ENCODE data around the gene MYO7B. TPM values are rescaled to one million over a fixed set of nuclear protein-coding genes. Genes with fewer than 3 reads are reported as not detected.

MYO7B gene
- total and polyA plus RNA-seq, 2 donors (not counting 1 experiment from before 2014, with no cell fraction given): 5.0 to 68.2 TPM

GRCh38 chr2:127680706-127681287 lies 145.3 kb downstream of the MYO7B start:
- Histone ChIP-seq H3K79me2 (ENCODE audit: control insufficient read depth, insufficient read depth, low read length) (no peaks in the 10 kb centered on the region), H4K20me1 (ENCODE audit: control insufficient read depth, insufficient read depth, low read length, poor library complexity, severe bottlenecking) (no peaks in the 10 kb centered on the region), H3K9me3 (ENCODE audit: control extremely low read depth in 1 of 3, control insufficient read depth in 2 of 3, insufficient read depth in 1 of 3, low read length in 2 of 3) (no peaks in the 10 kb centered on the region), H3K9ac (ENCODE audit: low read length) (no peak overlapping the region), H3K27me3 (replicated peaks in 1 of 4; ENCODE audit: control extremely low read depth in 1 of 4, control insufficient read depth in 3 of 4, insufficient read depth in 4 of 4, low read length in 3 of 4) (peaks cover 0 to 11% (median 7%) of the 10 kb centered on the region in 4 experiments), H3K4me1 (ENCODE audit: control insufficient read depth in 2 of 2, insufficient read depth in 2 of 2, low read length in 2 of 2) (peaks cover under 1 to 16% of the 10 kb centered on the region in 2 donors), H3K4me3 (ENCODE audit: control extremely low read depth in 1 of 5, extremely low read depth in 1 of 5, insufficient read depth in 1 of 5, low read depth in 2 of 5, low read length in 4 of 5) (no peak overlapping the region), H2AFZ (ENCODE audit: insufficient read depth, low read depth, low read length, poor library complexity, severe bottlenecking) (peak overlapping the region; percentile 49), H3K36me3 (replicated peaks in 1 of 2; ENCODE audit: control extremely low read depth in 1 of 2, control insufficient read depth in 1 of 2, extremely low read depth in 1 of 2, insufficient read depth in 2 of 2, low read length in 1 of 2) (no peaks in the 10 kb centered on the region), H3K27ac (ENCODE audit: low read length in 2 of 2) (no peak overlapping the region), H3K4me2 (replicated peaks; ENCODE audit: low read depth, low read length, poor library complexity, severe bottlenecking) (peak overlapping the region; percentile 70)
- Mint-ChIP-seq H3K4me3 (peak overlapping the region; percentile 48), H3K9me3 (ENCODE audit: insufficient read depth) (no peaks in the 10 kb centered on the region), H3K4me1 (peaks cover 12% of the 10 kb centered on the region), H3K27me3 (peaks cover 16% of the 10 kb centered on the region), H3K27ac (no peak overlapping the region)
- intact Hi-C loops (cut with micrococcal nuclease): no loop called here
- TF ChIP-seq EZH2 (IDR thresholded peaks at IDR 0.05; ENCODE audit: borderline replicate concordance, insufficient read depth, low read depth, low read length, poor library complexity, severe bottlenecking): no peak
- no peak for TF ChIP-seq CTCF (IDR thresholded peaks at IDR 0.05)
- ChIA-PET CTCF (interaction anchor here (0.8 to 2.1 kb wide), 2 partner anchors 90 to 359 kb away, joined by 3 to 5 read pairs; no protein-coding TSS in a partner anchor), POLR2A (no interaction called here)
- 84% methylated on average over 19 of the region's 19 CpGs for WGBS (ENCODE audit: insufficient coverage)
- ATAC-seq (ENCODE audit: low read depth) (no peak), DNase-seq (peak; percentile 23)

GRCh38 chr2:127681288-127681804 lies 145.9 kb downstream of the MYO7B start:
- Histone ChIP-seq H3K4me1 (ENCODE audit: control insufficient read depth in 2 of 2, insufficient read depth in 2 of 2, low read length in 2 of 2) (peaks cover 0 to 13% of the 10 kb centered on the region in 2 donors), H3K36me3 (replicated peaks in 1 of 2; ENCODE audit: control extremely low read depth in 1 of 2, control insufficient read depth in 1 of 2, extremely low read depth in 1 of 2, insufficient read depth in 2 of 2, low read length in 1 of 2) (no peaks in the 10 kb centered on the region), H2AFZ (ENCODE audit: insufficient read depth, low read depth, low read length, poor library complexity, severe bottlenecking) (peak overlapping the region; percentile 49), H3K79me2 (ENCODE audit: control insufficient read depth, insufficient read depth, low read length) (no peaks in the 10 kb centered on the region), H3K27me3 (replicated peaks in 1 of 4; ENCODE audit: control extremely low read depth in 1 of 4, control insufficient read depth in 3 of 4, insufficient read depth in 4 of 4, low read length in 3 of 4) (peaks cover 0 to 7% (median 3%) of the 10 kb centered on the region in 4 experiments), H4K20me1 (ENCODE audit: control insufficient read depth, insufficient read depth, low read length, poor library complexity, severe bottlenecking) (no peaks in the 10 kb centered on the region), H3K27ac (ENCODE audit: low read length in 2 of 2) (no peak overlapping the region), H3K4me2 (replicated peaks; ENCODE audit: low read depth, low read length, poor library complexity, severe bottlenecking) (peak overlapping the region; percentile 70), H3K9me3 (ENCODE audit: control extremely low read depth in 1 of 3, control insufficient read depth in 2 of 3, insufficient read depth in 1 of 3, low read length in 2 of 3) (no peaks in the 10 kb centered on the region), H3K4me3 (ENCODE audit: control extremely low read depth in 1 of 5, extremely low read depth in 1 of 5, insufficient read depth in 1 of 5, low read depth in 2 of 5, low read length in 4 of 5) (peak overlapping the region in 2 of 5 experiments; percentile 25 to 33), H3K9ac (ENCODE audit: low read length) (no peak overlapping the region)
- Mint-ChIP-seq H3K4me1 (peaks cover 8% of the 10 kb centered on the region), H3K27me3 (peaks cover 12% of the 10 kb centered on the region), H3K4me3 (peak overlapping the region; percentile 48), H3K27ac (no peak overlapping the region), H3K9me3 (ENCODE audit: insufficient read depth) (no peaks in the 10 kb centered on the region)
- ATAC-seq (ENCODE audit: low read depth) (no peak), DNase-seq (no peak)
- CTCF ChIA-PET: interaction anchor here (0.8 to 2.1 kb wide), 2 partner anchors 90 to 360 kb away, joined by 3 to 5 read pairs; no protein-coding TSS in a partner anchor
- 40% methylated on average over 24 of the region's 25 CpGs for WGBS (ENCODE audit: insufficient coverage)
- POLR2A ChIA-PET: no interaction called here
- intact Hi-C loops (cut with micrococcal nuclease): no loop called here
- no peak for TF ChIP-seq CTCF (IDR thresholded peaks at IDR 0.05)
- no peak for TF ChIP-seq EZH2 (IDR thresholded peaks at IDR 0.05; ENCODE audit: borderline replicate concordance, insufficient read depth, low read depth, low read length, poor library complexity, severe bottlenecking)

All from B cell (primary cell).